Stimulated activated CD4-positive, alpha-beta T cell treated with anti-CD3 and anti-CD28 coated beads, Interleukin-15, amount 100 ng/mL, for 1 hour (primary cell): ENCODE data around the gene SH3YL1.

ENCODE experiments used
- DNase-seq, 2 donors: peaks; one replicate each; pipeline ENCODE4 v3.0.0-alpha.2; 2020; ENCODE audit warnings: low read depth in 1 of 2, low spot score in 1 of 2

Gene SH3YL1

DNA sequence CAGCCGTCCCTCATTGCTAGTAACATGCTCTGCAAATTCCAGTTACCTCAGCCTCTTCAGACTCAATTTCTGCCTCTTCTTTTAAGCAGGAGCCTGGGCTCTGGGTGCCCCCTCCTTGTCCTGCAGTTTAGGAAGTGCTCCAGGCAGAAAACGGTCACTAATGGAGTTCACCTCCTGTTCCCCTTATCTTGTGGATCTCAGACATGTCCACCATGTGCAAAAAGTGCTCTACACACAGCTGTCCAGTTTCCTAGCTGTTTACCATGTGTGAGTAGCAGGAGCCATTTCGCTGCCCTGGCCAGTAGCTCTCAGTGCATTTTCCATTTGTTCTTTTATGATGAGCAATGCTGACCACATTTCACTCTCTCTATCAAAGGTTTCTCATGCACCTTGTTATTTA, 4.9 kb downstream of the SH3YL1 start:
- no peak for DNase-seq

DNA sequence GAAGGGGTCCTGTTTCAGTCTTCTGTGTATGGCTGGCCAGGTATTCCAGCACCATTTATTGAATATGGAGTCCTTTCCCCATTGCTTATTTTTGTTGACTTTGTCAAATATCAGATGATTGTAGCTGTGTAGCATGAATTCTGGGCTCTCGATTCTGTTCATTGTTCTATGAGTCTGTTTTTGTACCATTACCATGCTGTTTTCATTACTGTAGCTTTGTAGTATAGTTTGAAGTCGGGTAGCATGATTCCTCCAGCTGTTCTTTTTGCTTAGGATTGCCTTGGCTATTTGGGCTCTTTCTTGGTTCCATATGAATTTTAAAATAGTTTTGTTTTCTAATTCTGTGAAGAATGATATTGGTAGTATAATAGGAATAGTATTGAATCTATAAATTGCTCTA, 6.0 kb downstream of the SH3YL1 start:
- DNase-seq: no peak

DNA sequence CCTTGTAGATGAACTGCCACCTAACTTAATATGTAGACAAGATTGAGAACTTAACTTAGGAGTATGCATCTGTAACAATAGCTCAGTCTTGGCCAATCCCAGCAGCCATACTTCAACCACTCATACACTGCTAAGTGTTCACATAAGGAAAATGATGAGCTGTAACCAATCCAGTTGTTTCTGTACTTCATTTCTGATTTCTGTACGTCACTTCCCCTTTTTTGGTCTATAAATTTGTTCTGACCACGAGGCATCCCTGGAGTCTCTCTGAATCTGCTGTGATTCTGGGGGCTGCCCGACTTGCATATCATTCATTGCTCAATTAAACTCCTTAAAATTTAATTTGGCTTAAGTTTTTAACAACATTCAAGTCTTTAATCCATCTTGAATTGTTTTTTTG, 6.4 kb downstream of the SH3YL1 start:
- no peak for DNase-seq

DNA sequence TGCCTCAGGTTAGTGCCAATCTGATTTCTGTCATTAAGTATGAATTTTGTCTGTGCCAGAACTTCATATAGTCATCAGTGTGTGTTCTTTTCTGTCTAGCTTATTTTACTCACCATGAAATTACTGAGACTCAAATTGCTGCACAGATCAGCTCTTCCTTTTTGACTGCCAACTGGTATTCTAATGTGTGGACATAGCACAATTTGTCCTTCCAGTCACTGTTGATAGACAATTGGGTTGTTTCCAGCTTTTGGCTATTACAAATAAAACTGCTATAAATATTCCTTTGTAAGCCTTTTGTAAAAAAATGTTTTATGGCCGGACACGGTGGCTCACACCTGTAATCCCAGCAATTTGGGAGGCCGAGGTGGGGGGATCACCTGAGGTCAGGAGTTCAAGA, 7.7 kb downstream of the SH3YL1 start:
- DNase-seq: no peak

DNA sequence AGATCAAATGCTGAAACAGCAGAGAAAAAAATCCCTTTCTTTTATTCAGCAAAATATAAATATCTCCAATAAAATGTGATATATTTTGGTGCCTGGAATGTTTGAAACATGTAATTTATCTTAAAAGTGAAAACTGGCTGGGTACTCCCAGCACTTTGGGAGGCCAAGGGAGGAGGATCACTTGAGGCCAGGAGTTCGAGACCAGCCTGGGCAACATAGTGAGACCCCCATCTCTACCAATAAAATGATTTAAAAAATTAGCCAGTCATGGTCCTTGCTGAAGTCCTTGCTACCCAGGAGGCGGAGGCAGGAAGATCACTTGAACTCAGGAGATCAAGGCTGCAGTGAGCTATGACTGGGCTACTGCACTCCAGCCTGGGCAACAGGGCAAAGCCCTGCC, 8.6 kb downstream of the SH3YL1 start:
- DNase-seq: no peak

DNA sequence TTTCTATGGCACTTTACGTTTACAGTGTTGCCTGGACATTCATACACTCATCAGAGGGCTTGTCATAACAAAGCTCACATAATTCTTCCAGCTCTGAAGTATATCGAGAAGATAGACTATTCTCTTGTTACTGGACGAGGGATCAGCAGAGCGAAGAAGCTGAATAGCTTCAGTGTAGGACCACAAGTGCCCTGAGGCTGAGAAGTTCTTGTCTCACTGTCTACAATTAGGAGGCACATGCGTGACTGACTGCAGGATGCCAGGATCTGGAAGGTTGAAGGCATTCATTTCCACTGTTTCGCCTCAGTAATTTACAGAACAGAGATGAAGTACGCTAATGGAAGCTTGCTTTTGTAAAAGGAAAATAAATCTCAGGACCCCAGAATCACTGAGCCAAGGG, 9.6 kb downstream of the SH3YL1 start:
- no peak for DNase-seq

DNA sequence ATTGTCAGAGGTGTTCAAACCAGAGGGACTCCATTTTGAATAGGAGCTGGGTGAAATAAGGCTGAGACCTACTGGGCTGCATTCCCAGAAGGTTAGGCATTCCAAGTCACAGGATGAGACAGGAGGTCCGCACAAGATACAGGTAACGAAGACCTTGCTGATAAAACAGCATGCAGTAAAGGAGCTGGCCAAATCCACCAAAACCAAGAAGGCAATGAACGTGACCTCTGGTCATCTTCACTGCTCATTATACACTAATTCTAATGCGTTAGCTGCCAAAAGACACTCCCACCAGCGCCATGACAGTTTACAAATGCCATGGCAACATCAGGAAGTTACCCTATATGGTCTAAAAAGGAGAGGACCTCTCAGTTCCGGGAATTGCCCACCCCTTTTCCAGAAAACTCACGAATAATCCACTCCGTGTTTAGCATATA, 10.6 kb downstream of the SH3YL1 start:
- DNase-seq: no peak

DNA sequence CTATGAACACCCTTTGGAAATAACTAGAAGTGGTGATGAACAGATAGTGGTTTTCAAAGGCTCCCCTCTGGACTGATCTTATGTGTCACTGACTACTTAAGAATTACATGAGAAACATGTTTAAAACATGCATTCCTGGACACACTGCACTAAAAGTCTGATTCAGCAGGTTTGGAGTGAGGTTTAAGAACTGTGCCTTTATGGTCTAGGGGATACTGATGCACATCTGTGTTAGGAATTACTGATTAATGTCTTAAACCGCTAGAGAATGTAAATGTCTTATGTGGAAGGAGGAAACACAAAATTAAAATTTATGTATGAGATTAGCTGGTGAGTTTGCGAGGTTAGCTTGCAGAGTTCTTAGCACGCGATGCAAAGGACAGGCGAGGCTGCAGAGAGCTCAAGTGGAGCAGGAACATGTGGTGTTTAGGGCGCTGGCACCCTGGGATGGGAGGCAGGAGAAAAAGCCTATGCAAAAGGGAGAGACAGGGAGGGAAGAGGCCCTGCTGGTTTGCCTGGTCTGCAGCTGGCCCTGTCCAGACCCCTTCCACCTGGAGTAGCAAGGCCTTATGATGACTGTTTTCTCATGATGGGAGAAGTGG, 11.7 kb downstream of the SH3YL1 start:
- no peak for DNase-seq

DNA sequence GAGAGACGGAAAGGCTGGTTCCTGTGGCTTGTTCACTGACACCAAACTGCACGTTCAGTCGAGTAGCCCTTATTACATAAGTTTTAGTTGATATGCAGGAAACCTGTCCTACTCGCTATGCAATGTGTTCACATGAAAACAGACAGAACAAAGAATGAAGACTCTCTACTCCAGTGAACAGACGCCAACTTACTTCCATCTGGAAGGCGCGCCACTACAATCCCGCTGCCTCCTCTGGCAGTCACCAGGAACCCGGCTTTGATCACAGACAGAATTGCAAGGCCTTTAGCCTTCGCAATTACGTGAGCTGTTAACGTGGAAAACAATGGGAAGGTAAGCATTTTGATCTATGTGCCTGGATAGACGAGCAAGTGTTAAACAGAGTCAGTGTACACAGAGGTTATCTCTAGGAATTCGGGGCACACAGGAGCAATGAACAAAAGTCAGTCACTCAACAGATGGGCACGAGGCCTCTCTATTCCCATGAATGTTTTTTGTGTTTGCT, 14.2 kb downstream of the SH3YL1 start:
- DNase-seq: no peak

DNA sequence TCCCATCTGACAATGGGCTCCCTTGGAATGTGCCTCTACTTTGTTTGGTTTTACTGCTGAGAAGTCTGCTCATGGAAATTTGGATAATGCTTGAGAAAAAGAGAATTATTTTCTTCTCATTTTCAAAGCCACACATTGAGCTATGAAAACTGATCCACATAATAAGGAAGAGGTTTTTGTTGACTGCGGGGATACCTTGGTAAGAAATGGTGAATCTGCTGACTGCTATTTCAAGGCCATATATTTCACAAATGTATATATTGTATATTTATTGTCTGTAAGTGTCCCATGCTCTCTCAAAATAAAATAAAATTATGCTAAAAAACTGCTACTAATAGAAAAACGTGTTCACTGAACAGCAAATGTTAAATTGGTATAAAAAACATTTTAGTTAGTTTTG, 15.1 kb downstream of the SH3YL1 start:
- DNase-seq: no peak

DNA sequence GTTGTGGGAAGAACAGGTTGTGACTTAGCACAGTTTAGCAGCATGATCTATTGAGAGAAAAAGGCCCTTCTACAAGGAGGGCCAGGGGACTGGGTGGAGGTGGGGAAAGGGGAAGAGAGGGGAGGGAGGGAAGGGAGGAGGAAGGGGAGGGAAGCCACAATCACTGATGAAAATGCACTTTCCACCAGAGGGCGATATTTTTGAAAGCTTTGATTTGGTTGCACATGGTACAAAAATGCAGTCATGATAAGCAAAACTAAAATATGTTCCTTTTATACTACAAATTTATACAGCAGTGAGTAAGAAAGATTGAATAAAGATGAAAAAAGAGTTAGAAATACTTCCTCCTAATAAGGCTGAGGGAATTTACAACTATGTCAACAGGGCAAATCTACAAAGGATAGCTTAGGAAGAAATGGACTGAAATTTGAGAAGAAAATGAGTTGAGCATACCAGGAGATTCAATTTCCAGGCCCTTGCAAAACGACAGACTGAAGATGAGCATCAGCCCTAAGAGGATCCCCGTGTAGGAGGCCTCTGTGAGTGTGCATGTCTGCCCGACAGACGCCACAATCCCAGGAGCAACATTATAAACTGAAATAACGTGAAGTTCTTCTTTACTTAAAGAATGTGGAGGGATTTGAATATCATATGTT, 17.2 kb downstream of the SH3YL1 start:
- no peak for DNase-seq

DNA sequence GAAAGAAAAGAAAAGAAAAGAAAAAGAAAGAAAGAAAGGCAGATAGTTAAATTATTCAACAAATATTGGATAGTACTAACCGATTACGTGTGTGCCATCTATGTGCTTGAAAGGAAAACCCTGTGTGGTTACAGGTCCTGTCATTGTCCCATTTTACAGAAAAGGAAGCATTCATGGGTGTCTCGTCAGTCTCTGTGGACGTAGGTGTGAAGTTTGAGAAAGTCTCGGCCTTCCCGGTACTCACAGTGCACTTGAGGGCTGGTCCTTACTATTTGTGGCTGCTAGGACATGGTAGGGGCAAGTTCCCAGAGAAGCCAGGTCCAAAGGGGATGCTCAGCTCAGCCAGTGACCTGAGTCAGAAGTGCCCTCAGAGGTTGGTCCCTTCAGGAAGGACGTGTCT, 19.3 kb downstream of the SH3YL1 start:
- no peak for DNase-seq

DNA sequence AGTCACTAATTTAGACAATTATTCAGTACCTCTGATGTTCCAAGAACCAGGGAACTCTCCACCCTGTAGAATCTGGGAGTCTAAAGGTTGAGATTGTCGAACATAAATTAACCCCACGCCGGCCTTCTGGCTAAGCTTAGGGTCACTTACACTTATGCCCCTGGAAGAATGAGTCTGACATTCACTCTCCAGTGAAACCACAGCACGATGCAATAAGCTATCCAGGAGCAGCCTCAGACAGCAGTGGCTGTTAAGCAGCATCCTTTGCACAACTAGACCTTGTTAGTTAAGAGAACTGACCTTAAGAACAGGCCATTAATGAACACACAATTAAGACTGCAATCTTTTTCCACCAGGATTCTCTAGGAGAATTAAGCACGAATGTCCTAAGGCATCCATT, 25.0 kb downstream of the SH3YL1 start:
- DNase-seq: no peak

DNA sequence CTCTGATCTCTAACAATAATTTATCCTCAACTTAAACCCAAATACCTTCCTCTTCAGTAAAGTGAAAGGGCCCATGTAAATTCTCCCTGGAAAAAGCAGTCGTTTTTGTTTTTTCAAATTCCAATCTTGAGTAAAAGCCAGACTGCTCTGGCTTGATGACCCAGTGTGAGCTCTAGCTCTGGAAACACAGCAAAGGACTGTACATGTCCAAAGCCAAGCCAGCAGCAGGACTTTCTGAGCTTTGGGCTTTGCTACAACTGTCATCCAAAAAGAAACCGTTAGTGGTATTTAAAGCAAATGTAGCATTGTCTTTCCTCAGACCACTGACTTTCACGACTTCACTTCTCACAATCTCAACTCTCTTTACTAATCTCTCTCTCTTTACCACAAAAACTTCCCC, 25.4 kb downstream of the SH3YL1 start:
- DNase-seq: no peak

DNA sequence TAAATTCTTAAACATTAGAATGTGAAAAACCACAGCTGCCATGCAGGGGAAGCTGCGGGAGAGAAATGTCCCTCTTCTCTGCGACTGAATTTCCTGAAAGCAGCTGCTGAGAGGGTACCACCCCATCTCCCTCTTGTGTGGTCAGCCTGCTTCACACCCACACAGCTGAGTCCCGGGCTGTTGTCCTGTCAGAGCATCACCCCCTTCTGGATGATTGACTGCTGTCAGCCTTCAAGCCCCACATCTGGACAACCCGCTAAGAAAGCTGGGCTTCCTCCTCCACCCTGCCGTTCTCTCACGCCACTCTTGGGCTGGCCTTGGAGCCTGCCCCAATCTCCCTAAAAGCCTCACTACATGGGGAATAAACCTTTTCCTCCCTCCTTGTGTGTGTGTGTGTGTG, 26.0 kb downstream of the SH3YL1 start:
- DNase-seq: no peak

DNA sequence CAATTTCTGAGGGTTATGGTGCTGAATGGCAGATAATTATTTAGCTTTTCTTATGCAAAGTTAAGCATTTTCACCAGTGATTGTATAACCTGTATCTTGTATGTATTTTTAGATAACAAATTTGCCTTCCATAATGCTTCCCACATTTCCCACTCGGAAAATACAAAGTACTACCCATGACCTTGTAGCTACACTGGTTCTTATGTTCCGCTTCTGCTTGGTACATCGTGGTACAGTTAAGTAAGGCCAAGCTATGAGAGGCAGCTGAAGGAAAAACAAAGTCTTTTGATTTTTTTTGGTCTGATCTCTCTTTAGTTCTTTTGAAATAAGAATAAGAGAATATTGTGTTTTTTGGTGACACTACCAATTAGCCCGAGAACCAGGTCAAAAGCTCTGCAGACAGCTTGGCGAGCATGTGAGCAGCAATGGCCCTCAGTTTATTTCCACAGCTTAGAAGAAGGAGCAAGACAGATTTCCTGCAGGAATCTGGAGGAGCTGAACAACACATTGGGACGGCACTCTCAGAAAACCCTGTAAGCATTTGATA, 26.8 kb downstream of the SH3YL1 start:
- DNase-seq: no peak

DNA sequence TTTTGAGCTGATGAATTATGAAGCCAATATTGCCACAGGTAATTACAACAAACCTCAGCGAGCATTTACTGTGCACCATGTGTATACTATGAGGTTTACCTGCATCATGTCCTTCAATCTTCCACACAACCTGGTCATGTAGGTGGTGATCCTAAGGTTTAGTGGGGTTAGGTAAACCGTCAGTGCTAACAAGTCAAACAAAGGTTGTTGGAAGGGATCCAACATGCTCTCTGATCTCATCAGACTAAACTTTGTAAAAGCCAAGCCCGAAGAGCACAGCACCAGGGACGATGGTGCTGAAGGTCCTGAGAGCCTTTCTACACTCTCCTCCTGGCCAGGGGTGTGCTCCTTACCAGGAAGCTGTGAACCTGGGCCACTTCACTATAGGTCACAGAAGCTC, 29.4 kb downstream of the SH3YL1 start:
- DNase-seq: no peak

DNA sequence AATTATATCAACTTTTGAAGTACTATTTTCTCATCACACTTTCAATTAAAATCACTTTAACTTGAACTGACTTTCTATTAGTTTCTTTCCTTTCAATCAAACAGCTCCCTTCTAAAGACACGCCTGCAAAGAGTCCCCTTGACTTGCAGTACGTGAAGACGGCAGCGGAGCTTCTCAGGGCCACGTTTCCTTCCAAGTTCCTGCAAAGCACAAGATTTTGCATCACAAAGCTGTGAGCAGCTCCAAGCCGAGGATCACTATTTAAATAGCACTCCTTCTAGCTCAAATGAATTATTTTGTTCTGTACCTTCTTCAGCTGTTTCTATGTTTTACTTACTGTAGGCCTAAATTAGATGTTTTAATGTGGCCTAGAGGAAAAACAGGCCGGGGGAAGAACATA, 30.8 kb downstream of the SH3YL1 start:
- DNase-seq: no peak

DNA sequence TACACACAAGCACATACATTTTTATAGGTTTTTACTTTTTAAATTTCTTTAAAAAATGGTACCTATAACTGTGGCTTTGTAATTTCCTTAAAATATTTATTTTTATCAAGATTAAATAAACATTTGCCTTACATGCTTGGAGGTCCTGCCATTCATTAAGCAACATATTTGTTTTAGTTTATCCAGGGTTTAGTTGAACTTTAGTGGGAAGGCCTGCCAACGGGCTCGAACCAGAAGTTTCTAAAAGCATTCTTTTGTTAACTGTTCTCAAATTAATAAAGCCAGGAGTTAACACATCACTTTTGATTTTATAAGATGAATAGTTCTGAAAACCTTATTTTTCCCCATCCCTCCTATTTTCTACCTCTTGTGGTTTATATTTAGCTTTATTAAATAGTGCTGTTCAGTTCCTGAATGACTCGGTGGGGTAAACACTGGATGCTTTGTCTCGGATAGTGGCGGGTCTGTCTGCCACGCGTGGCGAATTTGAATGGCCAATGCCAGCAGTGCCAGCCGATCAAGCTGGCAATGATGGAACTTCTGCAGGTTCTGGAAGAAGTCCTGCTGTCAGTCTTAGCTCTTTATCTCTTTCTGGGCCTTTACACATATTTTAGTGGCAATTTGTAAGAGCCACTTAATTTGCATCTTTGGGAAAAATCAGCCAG, 32.2 kb downstream of the SH3YL1 start:
- DNase-seq: no peak

DNA sequence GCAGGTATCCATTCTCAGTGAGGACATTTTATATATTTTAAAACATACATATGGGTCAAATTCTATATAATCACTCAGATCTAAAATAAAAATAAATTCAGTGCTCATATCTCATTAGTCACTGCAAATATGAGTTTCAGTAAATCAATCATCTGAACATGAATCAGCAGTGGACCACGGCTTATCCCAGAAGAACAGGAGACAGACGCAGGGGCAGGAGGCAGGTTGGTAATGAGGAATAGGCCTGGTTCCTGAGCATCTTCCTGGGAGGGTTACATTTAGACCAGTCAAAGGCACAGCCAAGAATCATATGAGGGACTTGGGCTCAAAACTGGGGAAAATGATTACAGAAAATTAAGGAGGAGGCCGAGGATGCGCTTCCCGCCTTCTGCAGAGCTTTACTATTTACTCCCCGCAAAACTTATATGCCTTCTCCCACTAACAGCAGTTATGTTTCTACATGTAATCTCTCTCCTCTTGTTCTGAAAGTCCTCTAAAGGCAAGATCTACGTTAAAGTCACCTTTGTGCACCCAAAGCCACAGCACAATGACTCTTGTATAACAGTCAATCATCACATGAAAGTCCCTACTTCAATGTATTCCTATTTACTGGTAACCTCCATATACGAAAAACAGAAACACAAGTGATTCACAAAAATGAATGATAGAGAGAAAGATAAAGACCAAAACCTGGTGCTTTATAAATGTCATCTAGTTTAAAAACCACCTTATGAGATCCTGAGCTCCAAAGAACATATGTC, 35.1 kb downstream of the SH3YL1 start:
- DNase-seq: no peak

DNA sequence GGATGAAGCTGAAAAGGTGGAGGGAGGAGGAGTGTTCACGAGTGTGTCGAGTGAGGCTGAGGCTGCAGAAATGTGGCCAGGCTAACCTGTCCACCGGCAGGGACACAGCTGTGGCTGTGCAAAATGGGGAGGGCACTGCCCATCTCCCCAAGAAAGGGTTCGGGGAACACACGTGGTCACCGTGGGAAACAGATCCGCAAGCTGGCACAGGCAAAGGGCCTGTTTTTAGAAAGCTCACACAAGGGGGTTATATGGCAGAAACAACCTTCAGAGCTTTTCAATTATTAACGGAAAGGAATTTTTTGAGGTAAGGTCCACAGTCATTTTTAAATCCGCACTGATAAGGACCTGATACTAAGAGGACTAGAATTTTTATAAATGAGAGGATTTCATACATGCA, 35.7 kb downstream of the SH3YL1 start:
- DNase-seq: no peak
